Forelimb muscle (tissue), 1 donor: Measurements from ENCODE around the gene TNF. TPM values are rescaled to one million over a fixed set of nuclear protein-coding genes. Genes with fewer than 3 reads are reported as not detected.

Experiments
- DNase-seq: peaks from one replicate; pipeline ENCODE4 v3.0.0-alpha.2; 2013; ENCODE audit warnings: low read depth
- polyA plus RNA-seq: library from polyadenylated mRNA; unstranded; fragments of 120-200 nt; gene quantifications from one replicate; pipeline ENCODE4 v1.2.1, GENCODE V29; 2013; ENCODE audit not compliant: insufficient read length

Gene TNF
- polyA plus RNA-seq, 1 donor: not detected

DNA sequence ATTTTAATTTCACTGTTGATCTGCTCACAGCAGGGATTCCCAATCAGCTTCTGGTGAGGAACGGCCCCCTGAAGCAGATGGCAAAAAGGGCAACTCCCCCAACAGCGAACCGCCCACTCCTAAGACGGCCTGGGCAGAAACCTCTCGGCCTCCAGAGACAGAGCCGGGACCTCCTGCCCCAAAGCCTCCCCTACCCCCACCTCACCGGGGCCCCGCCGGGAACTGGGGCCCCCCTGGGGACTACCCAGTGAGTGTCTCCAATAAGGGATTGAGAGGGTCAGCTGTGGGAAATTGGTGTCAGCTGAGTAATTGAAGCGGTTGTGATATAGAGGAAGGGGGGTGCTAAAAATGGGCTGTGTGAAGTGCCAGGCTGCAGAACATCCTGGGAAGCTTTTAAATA lies 51.6 kb downstream of the TNF start:
- no peak for DNase-seq

DNA sequence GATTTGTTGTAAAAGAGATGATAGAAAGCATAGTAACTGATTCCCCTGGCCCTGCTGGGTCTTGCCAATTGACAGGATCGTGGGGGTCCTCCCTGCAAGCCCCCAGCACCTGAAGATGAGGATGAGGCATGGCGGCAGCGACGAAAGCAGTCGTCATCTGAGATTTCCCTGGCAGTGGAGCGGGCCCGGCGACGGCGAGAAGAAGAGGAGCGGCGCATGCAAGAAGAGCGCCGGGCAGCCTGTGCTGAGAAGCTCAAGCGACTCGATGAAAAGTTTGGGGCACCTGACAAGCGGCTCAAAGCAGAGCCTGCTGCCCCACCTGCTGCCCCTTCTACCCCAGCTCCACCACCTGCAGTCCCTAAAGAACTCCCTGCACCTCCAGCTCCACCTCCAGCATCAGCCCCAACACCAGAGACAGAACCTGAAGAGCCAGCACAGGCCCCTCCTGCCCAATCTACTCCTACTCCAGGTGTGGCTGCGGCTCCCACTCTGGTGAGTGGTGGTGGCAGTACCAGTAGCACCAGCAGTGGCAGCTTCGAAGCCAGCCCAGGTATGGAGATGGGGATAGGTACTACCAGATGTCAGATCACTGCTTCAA lies 52.4 kb downstream of the TNF start:
- no peak for DNase-seq

Other genes with a start within 250 kb of the TNF start
- 104 TPM for gene HLA-B, start 218.4 kb upstream of the TNF start, polyA plus RNA-seq
- gene MICA, start 172.0 kb upstream of the TNF start, polyA plus RNA-seq: 5.1 TPM
- 1.1 TPM for gene MICB, start 77.4 kb upstream of the TNF start, polyA plus RNA-seq
- not detected for gene MCCD1, start 46.6 kb upstream of the TNF start, polyA plus RNA-seq
- gene DDX39B, start 33.6 kb upstream of the TNF start, polyA plus RNA-seq: 368 TPM
- 3.0 TPM for gene ATP6V1G2, start 29.0 kb upstream of the TNF start, polyA plus RNA-seq
- 16.8 TPM for gene NFKBIL1, start 28.0 kb upstream of the TNF start, polyA plus RNA-seq
- gene LTA, start 3.3 kb upstream of the TNF start, polyA plus RNA-seq: 0.18 TPM
- gene LTB, start 6.9 kb downstream of the TNF start, polyA plus RNA-seq: 1.1 TPM
- gene LST1, start 10.7 kb downstream of the TNF start, polyA plus RNA-seq: 7.4 TPM
- gene NCR3, start 17.4 kb downstream of the TNF start, polyA plus RNA-seq: 0.24 TPM
- gene AIF1, start 39.7 kb downstream of the TNF start, polyA plus RNA-seq: 13.4 TPM
- gene PRRC2A, start 45.1 kb downstream of the TNF start, polyA plus RNA-seq: 133 TPM
- gene BAG6, start 77.1 kb downstream of the TNF start, polyA plus RNA-seq: 200 TPM
- gene APOM, start 80.3 kb downstream of the TNF start, polyA plus RNA-seq: 4.3 TPM
- 12.1 TPM for gene C6orf47, start 85.2 kb downstream of the TNF start, polyA plus RNA-seq
- 14.1 TPM for gene GPANK1, start 89.4 kb downstream of the TNF start, polyA plus RNA-seq
- 125 TPM for gene CSNK2B, start 90.5 kb downstream of the TNF start, polyA plus RNA-seq
- gene LY6G5B, start 94.4 kb downstream of the TNF start, polyA plus RNA-seq: 11.5 TPM
- 2.7 TPM for gene LY6G5C, start 105.5 kb downstream of the TNF start, polyA plus RNA-seq
- gene ABHD16A, start 127.8 kb downstream of the TNF start, polyA plus RNA-seq: 43.8 TPM
- gene LY6G6F, start 131.3 kb downstream of the TNF start, polyA plus RNA-seq: not detected
- 0.47 TPM for gene LY6G6D, start 139.8 kb downstream of the TNF start, polyA plus RNA-seq
- 0.62 TPM for gene LY6G6C, start 146.2 kb downstream of the TNF start, polyA plus RNA-seq
- 1.2 TPM for gene MPIG6B, start 147.8 kb downstream of the TNF start, polyA plus RNA-seq
- 108 TPM for gene DDAH2, start 153.7 kb downstream of the TNF start, polyA plus RNA-seq
- gene CLIC1, start 161.0 kb downstream of the TNF start, polyA plus RNA-seq: 102 TPM
- gene MSH5, start 164.4 kb downstream of the TNF start, polyA plus RNA-seq: 14.2 TPM
- gene SAPCD1, start 187.1 kb downstream of the TNF start, polyA plus RNA-seq: 3.0 TPM
- gene VWA7, start 201.8 kb downstream of the TNF start, polyA plus RNA-seq: 2.9 TPM
- 46.5 TPM for gene VARS1, start 220.2 kb downstream of the TNF start, polyA plus RNA-seq
- gene LSM2, start 231.4 kb downstream of the TNF start, polyA plus RNA-seq: 55.3 TPM
- gene HSPA1L, start 239.7 kb downstream of the TNF start, polyA plus RNA-seq: 5.0 TPM
- gene HSPA1A, start 240.0 kb downstream of the TNF start, polyA plus RNA-seq: 72.3 TPM